Measurements from ENCODE around the gene TRMT2A. TPM values are rescaled to one million over a fixed set of nuclear protein-coding genes. Genes with fewer than 3 reads are reported as not detected.

Gene TRMT2A
- total RNA-seq: 42.1 and 43.6 TPM in 2 replicates

GRCh38 chr22:20116951-20117632 is at the start of gene TRMT2A:
TRMT2A (minus strand) TSS chr22:20117226; CDS start chr22:20116906, 320 bp downstream.

GRCh38 chr22:20150381-20151275 is 33.6 kb upstream of the TRMT2A start, which contains the start of gene CCDC188:
CCDC188 (minus strand) TSS chr22:20151055; CDS start chr22:20150986, 69 bp downstream.

GRCh38 chr22:20131597-20131858 is 14.5 kb upstream of the TRMT2A start, which contains the start of gene ZDHHC8:
ZDHHC8 (plus strand) TSS chr22:20131804; CDS start chr22:20131948, 144 bp downstream.

GRCh38 chr22:20115691-20116375 is 1.2 kb downstream of the TRMT2A start, which contains the start of gene RANBP1:
RANBP1 (plus strand) TSS chr22:20116104; CDS start chr22:20116185, 81 bp downstream.

GRCh38 chr22:20079745-20080444 is 37.1 kb downstream of the TRMT2A start, which contains the start of gene DGCR8:
DGCR8 (plus strand) TSS chr22:20080241; CDS start chr22:20085964, 5,723 bp downstream.

Other genes with a start within 250 kb of the TRMT2A start
- gene COMT, start 175.5 kb downstream of the TRMT2A start, total RNA-seq: 415 and 461 TPM in 2 replicates
- 83.2 and 83.9 TPM in 2 replicates for gene TXNRD2, start 175.4 kb downstream of the TRMT2A start, total RNA-seq
- gene ARVCF, start 100.4 kb downstream of the TRMT2A start, total RNA-seq: 91.8 and 101 TPM in 2 replicates
- 29.2 and 37.5 TPM in 2 replicates for gene TANGO2, start 96.1 kb downstream of the TRMT2A start, total RNA-seq
- 18.3 and 19.0 TPM in 2 replicates for gene DGCR8, start 37.0 kb downstream of the TRMT2A start, total RNA-seq
- 521 and 558 TPM in 2 replicates for gene RANBP1, start 1.1 kb downstream of the TRMT2A start, total RNA-seq
- gene ZDHHC8, start 14.6 kb upstream of the TRMT2A start, total RNA-seq: 32.4 and 32.6 TPM in 2 replicates
- gene CCDC188, start 33.8 kb upstream of the TRMT2A start, total RNA-seq: 3.0 and 8.3 TPM in 2 replicates
- 0.69 and 1.4 TPM in 2 replicates for gene RTN4R, start 151.1 kb upstream of the TRMT2A start, total RNA-seq
- 71.7 and 89.3 TPM in 2 replicates for gene DGCR6L, start 202.8 kb upstream of the TRMT2A start, total RNA-seq

Measured in mammary microvascular endothelial cell (primary cell).